ENCODE data around the gene SUPT3H. TPM values are rescaled to one million over a fixed set of nuclear protein-coding genes. Genes with fewer than 3 reads are reported as not detected.
A peak's percentile ranks its signal among the peaks of the same experiment; 100 is the strongest.

The SUPT3H gene
- total RNA-seq, 1 donor from 2014 or later = 3.2 TPM

- no peak for DNase-seq (ENCODE audit: missing footprints)
- intact Hi-C loops (cut with DNase I) = no loop called here
- no peak for ATAC-seq
Measured at GRCh38 chr6:45400021-45400420, 22.3 kb upstream of the SUPT3H start.

GRCh38 chr6:45398075-45398813 is 20.5 kb upstream of the SUPT3H start:
- no peak for DNase-seq (ENCODE audit: missing footprints)
- no peak for ATAC-seq
- intact Hi-C loops (cut with DNase I) = no loop called here

- no peak for ATAC-seq
Measured at GRCh38 chr6:45394586-45395095, 16.9 kb upstream of the SUPT3H start.

GRCh38 chr6:45388328-45388727 is 10.6 kb upstream of the SUPT3H start:
- DNase-seq (ENCODE audit: missing footprints) (no peak), ATAC-seq (no peak)
- intact Hi-C loops (cut with DNase I) = no loop called here

More at GRCh38 chr6:45394586-45395095, 16.9 kb upstream of the SUPT3H start:
- intact Hi-C loops (cut with DNase I) = no loop called here
- DNase-seq (ENCODE audit: missing footprints) = no peak

- ATAC-seq (no peak), DNase-seq (ENCODE audit: missing footprints) (no peak)
- intact Hi-C loops (cut with DNase I) = no loop called here
Measured at GRCh38 chr6:45387236-45387635, 9.5 kb upstream of the SUPT3H start.

GRCh38 chr6:45386501-45386900 is 8.8 kb upstream of the SUPT3H start:
- intact Hi-C loops (cut with DNase I) = no loop called here
- no peak for ATAC-seq
- no peak for DNase-seq (ENCODE audit: missing footprints)

GRCh38 chr6:45382391-45382790 is 4.7 kb upstream of the SUPT3H start:
- ATAC-seq (no peak), DNase-seq (ENCODE audit: missing footprints) (no peak)
- intact Hi-C loops (cut with DNase I) = no loop called here

- intact Hi-C loops (cut with DNase I) = loop anchor here (5.0 to 10.0 kb wide), 3 partner anchors 44 to 536 kb away; no protein-coding TSS in a partner anchor
- DNase-seq (ENCODE audit: missing footprints) = peak; percentile 70
- ATAC-seq = peak; percentile 49
Measured at GRCh38 chr6:45378334-45378926, 696 bp upstream of the SUPT3H start.

- DNase-seq (ENCODE audit: missing footprints) (peak; percentile 90), ATAC-seq (no peak)
- intact Hi-C loops (cut with DNase I) = loop anchor here (5.0 to 10.0 kb wide), 3 partner anchors 45 to 538 kb away; no protein-coding TSS in a partner anchor
Measured at GRCh38 chr6:45377043-45377553, 636 bp downstream of the SUPT3H start.

GRCh38 chr6:45376310-45377042 is 1.3 kb downstream of the SUPT3H start:
- DNase-seq (ENCODE audit: missing footprints) = no peak
- intact Hi-C loops (cut with DNase I) = loop anchor here (5.0 to 10.0 kb wide), 3 partner anchors 46 to 538 kb away; no protein-coding TSS in a partner anchor
- ATAC-seq = no peak

- intact Hi-C loops (cut with DNase I) = loop anchor here (5.0 to 10.0 kb wide), 3 partner anchors 47 to 539 kb away; no protein-coding TSS in a partner anchor
- DNase-seq (ENCODE audit: missing footprints) (no peak), ATAC-seq (no peak)
Measured at GRCh38 chr6:45375449-45375848, 2.3 kb downstream of the SUPT3H start.

- DNase-seq (ENCODE audit: missing footprints) = no peak
- no peak for ATAC-seq
- intact Hi-C loops (cut with DNase I) = loop anchor here (10.0 kb wide), 1 partner anchor 543 kb away; no protein-coding TSS in a partner anchor
Measured at GRCh38 chr6:45371924-45372573, 5.7 kb downstream of the SUPT3H start.

- ATAC-seq (no peak), DNase-seq (ENCODE audit: missing footprints) (no peak)
- intact Hi-C loops (cut with DNase I) = loop anchor here (10.0 kb wide), 1 partner anchor 545 kb away; no protein-coding TSS in a partner anchor
Measured at GRCh38 chr6:45369870-45370269, 7.9 kb downstream of the SUPT3H start.

GRCh38 chr6:45367999-45368398 is 9.7 kb downstream of the SUPT3H start:
- DNase-seq (ENCODE audit: missing footprints) (no peak), ATAC-seq (no peak)
- intact Hi-C loops (cut with DNase I) = no loop called here

GRCh38 chr6:45366534-45366933 is 11.2 kb downstream of the SUPT3H start:
- DNase-seq (ENCODE audit: missing footprints) = no peak
- no peak for ATAC-seq
- intact Hi-C loops (cut with DNase I) = no loop called here

- intact Hi-C loops (cut with DNase I) = no loop called here
- DNase-seq (ENCODE audit: missing footprints) (no peak), ATAC-seq (no peak)
Measured at GRCh38 chr6:45365036-45365435, 12.7 kb downstream of the SUPT3H start.

- no peak for DNase-seq (ENCODE audit: missing footprints)
- no peak for ATAC-seq
- intact Hi-C loops (cut with DNase I) = no loop called here
Measured at GRCh38 chr6:45364466-45364865, 13.3 kb downstream of the SUPT3H start.

- DNase-seq (ENCODE audit: missing footprints) (no peak), ATAC-seq (no peak)
- intact Hi-C loops (cut with DNase I) = no loop called here
Measured at GRCh38 chr6:45353654-45354053, 24.1 kb downstream of the SUPT3H start.

GRCh38 chr6:45351667-45352066 is 26.1 kb downstream of the SUPT3H start:
- ATAC-seq (no peak), DNase-seq (ENCODE audit: missing footprints) (no peak)
- intact Hi-C loops (cut with DNase I) = no loop called here

All from Right ventricle myocardium inferior (tissue), 1 donor.